GM12864 (cell line): ENCODE data around the gene LHPP.

Experiments
- DNase-seq: peaks from one replicate; pipeline ENCODE4 v3.0.0-alpha.2; 2011; ENCODE audit warnings: low read depth
- H3K4me3 ChIP-seq: 2 replicates; pipeline ENCODE4 v1.5.1; 2011; ENCODE audit warnings: mild to moderate bottlenecking, low read depth, low read length, control low read depth
- CTCF ChIP-seq: IDR thresholded peaks from 2 replicates; pipeline ENCODE4 v1.5.1; 2011; ENCODE audit warnings: low read depth, mild to moderate bottlenecking, moderate library complexity, low read length, control low read depth, inconsistent platforms; ENCODE audit errors: missing control alignments

LHPP gene

GRCh38 chr10:124525751-124526600 lies 64.4 kb downstream of the LHPP start:
- TF ChIP-seq CTCF: no peak
- no peak for DNase-seq
- H3K4me3 ChIP-seq: no peak overlapping the region

GRCh38 chr10:124526621-124527267 lies 65.1 kb downstream of the LHPP start:
- no peak for TF ChIP-seq CTCF
- DNase-seq: no peak
- no peak overlapping the region for H3K4me3 ChIP-seq

GRCh38 chr10:124527874-124528395 lies 66.3 kb downstream of the LHPP start:
- no peak for DNase-seq
- no peak overlapping the region for H3K4me3 ChIP-seq
- no peak for TF ChIP-seq CTCF

GRCh38 chr10:124529661-124530214 lies 68.1 kb downstream of the LHPP start:
- no peak for DNase-seq

GRCh38 chr10:124530215-124530665 lies 68.6 kb downstream of the LHPP start:
- no peak overlapping the region for H3K4me3 ChIP-seq
- peak; percentile 90 for TF ChIP-seq CTCF
- no peak for DNase-seq

More at GRCh38 chr10:124529661-124530214, 68.1 kb downstream of the LHPP start:
- no peak overlapping the region for H3K4me3 ChIP-seq
- no peak for TF ChIP-seq CTCF

GRCh38 chr10:124530816-124531215 lies 69.2 kb downstream of the LHPP start:
- no peak for TF ChIP-seq CTCF
- no peak overlapping the region for H3K4me3 ChIP-seq
- DNase-seq: no peak
